ENCODE measurements around the gene BCAS1.

DNA sequence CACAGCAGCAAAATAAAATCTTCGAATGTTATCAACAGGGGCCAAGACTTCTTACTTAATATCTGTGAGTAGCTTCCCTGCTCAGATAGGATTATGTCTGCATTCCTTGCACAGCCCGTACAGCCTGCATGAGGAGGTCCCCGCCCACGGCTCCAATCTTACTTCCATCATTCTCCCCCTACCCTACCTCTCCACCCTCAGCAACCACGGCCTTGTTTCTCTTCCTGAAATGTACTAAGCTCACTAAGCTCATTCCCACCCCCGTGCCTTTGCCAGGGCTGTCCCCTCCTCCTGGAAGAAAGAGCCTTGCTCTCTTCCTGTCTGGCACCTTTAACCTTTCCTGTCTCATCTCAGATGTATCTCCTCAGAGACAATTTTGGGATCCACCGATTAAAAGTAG is 120.4 kb downstream of the BCAS1 start:
- no peak for TF ChIP-seq POLR2A (IDR thresholded peaks at IDR 0.05; ENCODE audit: low read depth, low read length)
- no peak for TF ChIP-seq POLR2AphosphoS5 (IDR thresholded peaks at IDR 0.05; ENCODE audit: low read depth, low read length)
- no peak for TF ChIP-seq TAF1 (IDR thresholded peaks at IDR 0.05; ENCODE audit: borderline replicate concordance, low read depth, low read length)

Data from GM12892 (cell line).